ENCODE results near the gene TRIP12.

GRCh38 chr2:229775614-229776313 lies 146.0 kb downstream of the TRIP12 start:
- no peak for TF ChIP-seq CTCF (IDR thresholded peaks at IDR 0.05)
- TF ChIP-seq POLR2A (IDR thresholded peaks at IDR 0.05) = no peak
- TF ChIP-seq POLR2AphosphoS5 (IDR thresholded peaks at IDR 0.05; ENCODE audit: insufficient read depth in 1 of 2, low read depth in 1 of 2) = no peak
